GM19240 (cell line): Measurements from ENCODE around the gene INSIG1.

Experiments used
- DNase-seq: peaks from one replicate; pipeline ENCODE4 v3.0.0; 2011; ENCODE audit warnings: low spot score; ENCODE audit not compliant: insufficient read length

The INSIG1 gene

DNA sequence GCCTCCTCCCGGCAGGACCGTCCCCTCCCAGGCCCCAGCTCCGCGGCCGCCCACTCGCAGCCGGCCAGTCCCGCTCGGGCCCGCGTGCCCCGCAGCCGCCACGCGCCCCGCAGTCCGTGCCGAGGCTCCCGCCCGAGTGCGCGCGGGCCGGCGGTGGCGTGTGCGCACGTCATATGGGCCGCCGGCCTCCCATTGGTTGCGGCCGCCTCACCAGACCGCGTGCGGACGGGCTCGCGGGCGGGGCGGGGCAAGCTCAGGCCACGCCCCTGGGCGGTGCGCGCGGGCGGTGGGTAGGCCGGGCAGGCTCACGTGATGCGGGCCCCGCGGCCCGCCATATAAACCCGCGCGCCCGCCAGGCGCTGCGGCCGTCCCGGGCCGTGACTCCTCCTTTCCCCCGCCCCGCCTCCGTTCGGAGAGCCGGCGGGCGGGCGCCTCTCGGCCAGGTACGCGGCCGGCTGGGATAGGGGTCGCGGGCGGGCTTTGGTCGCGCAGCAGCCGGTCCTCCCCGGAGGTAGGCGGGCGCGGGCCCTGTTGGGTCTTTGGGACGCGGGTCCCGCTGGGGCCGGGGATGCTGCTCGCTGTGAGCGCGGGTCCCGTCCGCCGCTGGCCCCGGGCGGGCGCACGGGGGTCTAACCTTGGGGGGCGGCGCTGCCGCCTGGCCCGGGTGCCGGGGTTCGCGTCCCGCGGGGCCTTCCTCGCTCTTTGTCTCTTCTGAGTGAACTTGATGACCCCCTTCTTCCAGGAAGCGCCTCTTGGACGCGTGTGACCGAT lies at the start of gene INSIG1:
Gene INSIG1, plus strand, starts transcription at position 362 of the 771 bp plus-strand sequence. Its CDS starts 408 bp downstream, at position 770.
- peak; percentile 95 for DNase-seq

DNA sequence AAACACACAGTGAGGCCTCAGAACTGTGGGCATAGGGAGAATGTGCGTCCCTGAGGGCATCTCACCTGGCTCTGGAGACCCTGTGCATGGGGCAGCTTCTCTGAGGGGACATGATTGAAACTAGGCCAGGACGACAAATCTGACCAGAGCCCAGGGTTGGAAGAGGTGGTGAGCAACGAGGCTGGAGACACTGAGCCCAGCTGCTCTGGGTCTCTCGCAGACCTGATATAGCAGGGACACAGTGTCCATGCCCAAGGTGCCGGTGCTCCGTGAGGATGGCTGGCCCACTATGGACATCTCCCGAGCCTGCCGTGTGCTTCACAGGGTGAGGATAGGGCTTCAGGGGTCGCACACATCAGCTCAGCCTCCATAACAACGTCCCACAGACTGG lies 49.3 kb upstream of the INSIG1 start:
- no peak for DNase-seq

DNA sequence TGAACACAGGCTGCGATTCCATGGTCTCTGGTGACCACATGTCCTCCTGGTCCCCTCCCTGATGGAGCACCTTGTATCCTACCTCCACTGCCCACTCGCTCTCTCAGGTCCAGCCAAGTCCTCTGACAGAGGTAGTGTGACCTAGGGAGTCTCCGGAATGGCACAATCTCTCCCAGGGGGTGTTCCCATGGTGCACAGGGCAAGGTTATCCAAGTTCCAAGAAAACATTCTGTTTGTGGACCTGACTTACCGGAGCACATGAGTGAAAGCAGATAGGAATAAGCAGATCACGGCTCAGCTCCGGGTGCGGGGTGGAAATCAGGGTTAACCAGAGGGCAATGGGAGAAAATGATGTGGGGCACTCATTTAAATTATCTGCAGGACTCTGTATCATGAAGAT lies 45.8 kb upstream of the INSIG1 start:
- no peak for DNase-seq

DNA sequence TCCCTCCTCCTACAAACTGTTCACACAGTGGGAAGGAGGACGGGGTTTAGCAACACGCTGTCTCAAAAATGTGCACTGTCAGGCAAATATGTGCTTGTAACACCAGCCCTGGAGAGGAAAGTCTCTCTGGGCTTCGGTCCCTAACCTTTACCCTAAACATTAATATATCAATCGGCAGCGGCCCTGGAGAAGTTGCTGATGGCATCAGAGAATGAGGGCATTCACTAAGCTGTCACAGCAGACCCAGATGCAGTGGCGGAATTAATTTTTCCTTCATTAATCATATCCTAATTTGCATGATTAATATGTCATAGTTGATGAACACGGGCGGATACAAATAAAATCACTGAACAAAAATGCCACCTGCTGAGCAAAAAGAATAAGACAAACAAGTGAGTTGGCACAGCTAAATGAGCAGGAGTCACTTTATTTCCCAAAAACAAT lies 45.2 kb upstream of the INSIG1 start:
- DNase-seq: no peak

DNA sequence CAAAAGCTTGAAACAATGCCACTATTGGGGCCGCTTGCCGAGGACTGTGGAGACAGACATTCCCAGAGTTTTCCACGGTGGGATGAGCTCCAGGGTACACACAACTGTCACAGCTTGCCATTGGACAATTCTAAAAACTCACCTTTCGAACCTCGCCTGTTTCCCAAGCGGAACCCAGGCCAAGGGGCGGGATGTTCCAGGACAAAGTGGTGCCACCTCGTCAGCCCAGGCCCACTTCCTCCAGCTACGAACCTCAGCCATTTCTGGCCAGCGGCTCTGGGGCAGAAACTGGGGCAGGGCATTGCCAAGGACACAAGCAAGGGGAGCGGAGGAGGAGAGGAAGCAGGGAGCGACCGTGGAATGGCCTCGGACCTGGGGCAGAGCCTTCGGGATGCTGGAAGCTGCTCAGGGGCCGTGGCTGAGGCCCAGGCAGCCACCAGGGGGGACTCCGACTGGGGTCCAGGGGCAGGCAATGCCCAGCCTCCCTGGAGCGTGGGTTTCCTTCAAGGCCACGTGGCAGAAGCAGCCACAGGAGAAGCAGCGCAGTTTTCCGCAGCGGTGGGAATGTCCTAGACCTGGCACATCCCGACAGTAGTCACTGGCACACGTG lies 44.7 kb upstream of the INSIG1 start:
- DNase-seq: no peak

DNA sequence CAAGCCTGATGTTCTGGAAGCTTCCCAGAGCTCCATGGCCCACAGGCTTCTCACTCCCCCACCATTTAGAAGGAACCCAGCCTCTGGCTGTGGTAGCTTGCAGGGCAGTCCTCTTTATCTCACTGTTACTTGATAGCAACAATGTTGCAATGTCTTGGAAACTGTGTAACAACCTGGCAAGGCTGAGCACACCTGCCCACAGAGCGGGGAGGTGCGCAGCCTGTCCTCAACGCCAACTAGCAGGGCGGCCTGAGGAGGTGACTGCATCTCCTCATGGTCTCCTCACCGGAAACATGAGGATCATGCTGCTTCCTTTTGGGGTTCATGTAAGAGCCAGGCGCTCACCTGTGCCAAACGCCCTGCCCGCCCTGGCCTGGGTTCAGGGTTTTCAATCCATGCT lies 43.7 kb upstream of the INSIG1 start:
- no peak for DNase-seq

DNA sequence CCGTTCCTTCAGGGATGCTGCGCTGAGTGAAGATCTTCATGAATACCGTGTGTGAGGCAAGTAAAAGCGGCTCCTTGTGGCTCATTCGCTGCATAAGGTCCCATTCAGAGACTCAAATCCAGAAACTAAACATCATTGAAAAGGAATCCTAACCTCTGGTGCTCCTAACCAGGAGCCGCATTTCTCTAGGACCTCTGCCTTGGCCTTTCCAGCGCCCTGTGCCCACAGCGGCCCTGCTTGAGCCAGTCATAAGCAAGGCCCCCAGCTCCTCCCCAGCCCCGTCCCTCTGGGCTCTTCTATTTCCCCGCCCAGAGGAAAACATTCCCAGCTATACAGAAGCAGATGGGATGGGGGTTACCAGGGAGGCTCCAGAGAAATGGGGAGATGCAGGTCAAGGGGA lies 42.6 kb upstream of the INSIG1 start:
- DNase-seq: no peak

DNA sequence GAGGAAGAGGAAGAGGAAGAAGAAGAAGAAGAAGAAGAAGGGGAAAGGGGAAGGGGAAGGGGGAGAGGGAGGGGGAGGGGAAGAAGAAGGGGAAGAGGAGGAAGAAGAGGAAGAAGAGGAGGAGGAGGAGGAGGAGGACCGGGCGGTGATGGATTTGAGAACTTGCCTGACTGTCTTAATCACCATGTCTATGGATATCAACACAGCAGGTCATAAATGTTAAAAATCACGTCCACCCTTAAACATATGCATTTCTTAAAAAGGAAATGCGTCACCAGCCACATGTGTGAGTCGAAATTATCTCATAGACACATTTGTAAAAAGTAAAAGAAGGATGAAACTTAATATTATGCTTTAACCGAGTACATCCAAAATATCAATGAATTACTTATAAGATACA lies 42.1 kb upstream of the INSIG1 start:
- no peak for DNase-seq

DNA sequence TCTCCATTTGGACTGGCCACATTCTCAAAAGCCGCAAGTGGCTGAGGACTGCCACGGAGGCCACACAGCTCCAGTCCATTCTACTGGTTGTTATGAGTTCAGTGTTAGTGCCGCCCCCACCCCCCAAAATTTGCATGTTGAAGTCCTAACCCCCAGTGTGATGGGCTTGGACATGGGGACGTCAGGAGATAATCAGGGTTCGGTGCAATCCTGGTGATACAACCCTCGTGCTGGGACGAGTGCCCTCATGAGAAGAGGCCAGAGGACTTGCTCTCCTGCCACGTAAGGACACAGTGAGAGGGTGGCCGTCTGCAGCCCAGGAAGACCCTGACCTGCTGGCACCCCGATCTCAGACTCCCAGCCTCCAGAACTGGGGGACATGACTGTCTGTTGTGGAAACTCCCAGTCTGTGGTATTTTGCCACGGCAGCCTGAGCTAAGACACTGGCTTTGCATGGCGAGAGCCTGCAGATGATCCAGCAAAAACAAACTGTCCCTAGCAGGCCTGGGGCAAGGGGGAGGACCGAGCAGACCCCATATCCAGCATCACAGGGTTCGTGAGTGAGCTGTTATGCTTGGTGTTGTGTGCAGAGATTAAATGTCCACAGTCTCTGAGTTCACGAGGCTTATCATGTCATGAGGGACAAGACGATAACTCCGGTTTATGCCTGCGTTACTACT lies 41.5 kb upstream of the INSIG1 start:
- no peak for DNase-seq

DNA sequence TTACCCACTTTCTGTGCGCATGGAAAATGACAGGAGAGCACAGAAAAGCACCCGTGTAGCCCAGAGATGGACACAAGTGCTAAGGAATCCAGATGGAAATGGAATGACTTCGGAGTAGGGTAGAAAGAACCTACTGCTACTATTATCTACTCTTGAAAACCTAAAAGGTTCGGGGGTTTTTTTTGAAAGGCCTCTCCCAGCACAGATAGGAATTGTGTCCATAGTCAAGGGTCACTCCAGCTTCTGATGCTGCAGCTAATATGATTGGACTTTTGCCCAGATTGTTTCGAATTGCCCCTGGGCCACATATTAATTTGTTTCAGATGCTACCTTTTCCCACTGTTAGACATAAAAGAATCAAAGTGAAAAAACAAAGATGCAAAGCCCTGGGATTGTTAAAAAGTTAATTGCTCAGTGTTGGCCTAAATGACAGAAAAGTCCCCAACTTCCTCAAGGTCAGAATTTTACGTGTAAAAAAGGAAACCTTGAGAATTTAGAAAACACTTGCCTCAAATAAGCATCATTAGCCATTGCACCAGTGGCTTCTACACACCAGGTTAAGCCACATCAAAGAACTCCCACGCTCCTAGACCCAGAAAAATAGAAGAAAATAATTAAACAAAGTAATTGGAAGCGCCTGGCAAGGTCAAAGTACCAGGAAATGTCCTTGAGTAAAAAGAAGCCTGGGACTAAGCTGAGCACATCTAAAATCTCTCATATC lies 40.8 kb upstream of the INSIG1 start:
- no peak for DNase-seq

DNA sequence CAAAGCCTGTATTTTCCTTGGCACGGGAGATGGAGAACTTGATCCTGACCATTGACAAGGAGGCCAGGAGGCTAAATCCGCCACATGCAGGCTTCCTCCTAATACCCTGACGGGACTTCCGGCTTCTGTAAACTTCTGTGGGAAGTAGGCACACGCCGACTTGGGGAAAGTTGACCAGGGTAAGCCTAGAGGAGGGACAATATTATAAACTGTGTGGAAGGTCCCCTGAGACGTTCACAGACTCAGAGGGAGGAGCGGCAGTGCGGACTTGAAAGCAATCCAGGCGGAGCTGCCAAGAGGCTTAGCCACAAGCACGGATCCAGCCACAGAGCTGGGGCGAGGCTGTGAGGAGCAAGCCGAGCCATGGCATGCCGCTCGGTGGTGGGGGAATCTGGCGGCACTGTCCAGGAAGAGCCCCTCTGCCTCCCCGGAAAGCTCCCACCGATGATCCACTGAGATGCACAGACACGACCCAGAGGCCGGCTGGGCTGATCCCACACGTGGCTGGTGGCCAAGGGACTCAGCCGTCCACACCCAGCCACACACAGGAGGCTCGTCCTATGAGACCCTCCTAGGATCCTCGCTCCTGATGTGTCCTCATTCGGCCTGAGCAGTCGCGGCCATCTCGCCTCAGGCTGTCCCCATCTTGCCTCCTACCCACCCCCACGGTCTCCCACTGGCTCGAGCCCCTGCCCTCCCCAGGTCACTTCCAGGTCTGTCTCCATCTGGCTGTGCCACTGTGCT lies 40.0 kb upstream of the INSIG1 start:
- DNase-seq: no peak

DNA sequence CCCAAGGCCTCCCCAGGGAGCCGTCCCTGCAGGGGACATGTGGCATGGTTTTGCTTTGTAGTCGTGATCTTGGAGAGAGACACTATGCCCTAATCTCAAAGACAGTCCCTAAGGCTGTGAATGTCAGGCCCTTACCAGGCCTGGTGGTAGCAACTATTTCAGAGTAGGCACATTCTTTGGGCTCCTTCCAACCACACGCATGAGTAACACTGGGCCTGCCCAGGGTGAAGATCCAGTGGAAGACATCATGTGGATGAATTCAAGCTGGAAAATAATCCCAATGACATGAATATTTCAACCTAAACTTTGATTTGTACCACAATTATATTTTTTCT lies 39.5 kb upstream of the INSIG1 start:
- no peak for DNase-seq

DNA sequence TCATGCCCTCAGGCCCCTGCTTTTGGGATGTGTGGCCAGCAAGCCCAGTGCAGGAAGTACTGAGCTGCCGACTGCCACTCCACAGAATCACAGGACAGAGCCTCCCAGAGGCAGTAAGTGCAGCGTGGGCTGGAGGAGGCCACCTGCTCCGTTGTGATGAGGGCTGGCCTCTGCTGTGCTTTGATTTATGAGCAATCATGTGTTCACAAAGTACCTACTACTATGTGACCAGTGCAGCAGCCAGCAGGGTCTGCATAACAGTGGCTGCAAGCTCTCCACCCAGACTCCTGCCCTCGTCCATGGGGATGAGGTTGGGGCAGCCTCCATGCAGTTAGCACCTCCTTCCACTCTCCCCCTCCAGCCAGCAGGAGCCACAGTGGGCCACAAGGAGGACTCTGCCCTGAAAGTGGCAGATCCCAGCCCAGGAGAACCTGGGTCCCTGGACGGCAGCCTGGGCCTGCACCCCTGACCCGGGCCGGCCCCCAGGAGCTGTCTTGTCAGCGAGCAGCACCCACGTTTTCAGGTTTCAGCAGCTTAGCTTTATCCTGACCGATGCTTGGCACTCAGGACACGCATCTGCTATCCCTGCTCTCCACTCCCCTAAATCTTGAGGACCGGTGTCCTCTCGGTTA lies 37.7 kb upstream of the INSIG1 start:
- DNase-seq: no peak

DNA sequence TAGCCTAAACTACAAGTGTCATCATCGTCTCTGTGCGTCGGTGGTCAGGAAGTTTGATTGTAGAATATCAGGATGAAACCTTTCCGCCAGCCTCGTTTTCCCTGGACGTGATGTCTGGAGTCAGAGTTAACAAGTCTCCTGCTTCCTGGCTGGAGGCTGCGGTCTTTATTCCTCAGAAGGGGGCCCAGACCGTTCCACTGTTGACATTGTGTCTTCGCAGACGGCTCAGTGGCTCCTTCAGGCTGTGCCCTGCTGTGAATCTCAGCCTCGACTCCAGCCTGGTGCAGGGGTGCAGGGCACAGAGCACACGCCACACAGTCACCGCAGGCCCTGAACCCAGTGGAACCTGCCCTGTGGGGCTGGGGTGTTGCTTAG lies 37.2 kb upstream of the INSIG1 start:
- DNase-seq: no peak

DNA sequence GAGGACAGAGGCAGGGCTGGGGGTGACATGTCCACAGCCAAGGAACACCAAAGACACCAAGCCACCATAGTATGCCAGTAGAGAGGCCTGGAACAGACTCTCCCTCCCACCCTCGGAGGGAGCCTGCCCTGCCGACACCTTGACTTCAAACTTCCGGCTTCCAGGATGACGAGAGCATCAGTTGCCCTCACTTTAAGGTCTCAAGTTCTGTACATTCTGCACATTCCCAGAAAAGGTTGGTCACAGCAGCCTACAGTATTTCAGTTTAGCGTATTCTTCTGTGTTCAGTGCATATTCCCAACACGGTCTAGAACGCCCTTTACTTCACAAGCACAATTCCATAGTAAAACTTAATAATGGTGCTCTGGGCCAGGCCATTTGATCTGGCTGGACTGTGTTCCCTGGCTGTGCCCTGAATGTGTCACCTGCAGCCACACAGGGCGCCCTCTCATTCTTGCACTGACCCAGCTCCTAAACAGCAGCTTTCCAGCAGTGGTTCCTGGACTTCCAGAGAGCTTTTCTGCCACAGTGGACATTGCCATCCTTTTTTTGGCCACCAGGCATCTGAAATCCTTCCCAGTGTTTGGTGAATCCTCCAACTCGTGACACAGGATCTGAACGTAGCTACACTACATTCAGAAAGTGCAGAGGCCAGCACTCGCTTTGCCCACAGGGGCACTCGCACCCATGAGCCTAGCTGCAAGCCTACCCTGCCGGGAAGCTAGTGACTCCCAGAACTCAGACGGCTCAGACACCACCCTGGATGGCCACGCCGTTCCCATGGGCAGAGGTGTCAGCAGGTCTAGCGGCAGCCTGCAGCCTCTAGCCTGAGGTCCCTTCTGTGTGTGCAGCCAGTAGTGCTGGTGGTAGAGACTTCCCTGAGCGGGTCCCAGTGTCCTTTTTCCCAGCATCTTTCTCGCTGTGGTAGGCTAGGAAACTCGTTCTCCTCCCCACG lies 36.4 kb upstream of the INSIG1 start:
- no peak for DNase-seq

DNA sequence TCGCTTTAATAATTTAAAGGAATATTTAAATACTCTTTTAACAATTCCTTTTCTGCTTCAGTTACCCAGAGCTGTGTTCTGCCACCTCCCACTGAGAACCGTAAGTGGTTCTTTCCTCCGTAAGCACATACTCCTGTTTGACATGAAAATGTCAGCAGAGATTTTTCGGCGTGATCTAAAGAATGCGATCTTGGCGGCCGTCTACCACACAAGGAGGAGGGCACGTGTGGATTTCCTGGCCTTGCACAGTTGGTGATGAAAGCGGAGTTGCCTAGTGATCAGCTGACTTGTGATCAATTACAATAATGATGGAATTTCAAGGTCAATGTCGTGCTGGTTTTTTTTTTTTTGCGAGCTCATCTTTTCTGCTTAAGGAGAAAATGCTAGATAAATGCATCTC lies 35.6 kb upstream of the INSIG1 start:
- no peak for DNase-seq

DNA sequence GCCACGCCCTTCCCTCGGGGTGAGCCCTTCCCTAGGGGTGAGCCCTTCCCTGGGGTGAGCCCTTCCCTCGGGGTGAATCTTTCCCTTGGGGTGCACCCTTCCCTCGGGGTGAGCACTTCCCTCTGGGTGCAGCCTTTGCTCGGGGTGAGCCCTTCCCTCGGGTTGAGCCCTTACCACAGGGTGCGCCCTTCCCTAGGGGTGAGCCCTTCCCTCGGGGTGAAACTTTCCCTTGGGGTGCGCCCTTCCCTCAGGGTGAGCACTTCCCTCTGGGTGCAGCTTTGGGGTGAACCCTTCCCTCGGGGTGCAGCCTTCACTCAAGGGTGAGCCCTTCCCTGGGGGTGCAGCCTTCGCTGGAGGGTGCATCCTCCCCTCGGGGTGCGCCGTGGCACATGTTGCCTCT lies 34.6 kb upstream of the INSIG1 start:
- DNase-seq: no peak

DNA sequence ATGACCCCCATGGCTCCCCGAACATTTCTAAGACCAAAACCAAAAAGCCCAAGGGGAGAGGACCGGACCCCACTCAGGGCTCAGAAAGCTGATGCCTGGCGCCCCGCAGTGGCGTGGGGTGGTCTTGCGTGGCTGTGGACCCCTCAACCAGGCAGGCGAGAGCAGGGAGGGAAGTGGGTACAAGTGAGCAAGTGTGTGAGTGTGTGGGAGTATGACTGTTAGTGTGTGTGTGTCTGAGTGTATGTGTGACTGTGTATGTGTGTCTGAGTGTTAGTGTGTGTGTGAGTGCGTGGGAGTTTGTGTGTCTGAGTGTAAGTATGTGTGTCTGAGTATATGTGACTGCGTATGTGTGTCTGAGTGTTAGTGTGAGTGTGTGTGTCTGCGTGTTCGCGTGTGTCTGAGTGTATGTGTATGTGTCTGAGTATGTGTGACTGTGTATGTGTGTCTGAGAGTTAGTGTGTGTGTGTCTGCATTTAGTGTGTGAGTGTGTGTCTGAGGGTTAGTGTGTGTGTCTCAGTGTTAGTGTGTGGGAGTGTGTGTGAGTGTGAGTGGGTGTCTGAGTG lies 34.0 kb upstream of the INSIG1 start:
- DNase-seq: no peak

DNA sequence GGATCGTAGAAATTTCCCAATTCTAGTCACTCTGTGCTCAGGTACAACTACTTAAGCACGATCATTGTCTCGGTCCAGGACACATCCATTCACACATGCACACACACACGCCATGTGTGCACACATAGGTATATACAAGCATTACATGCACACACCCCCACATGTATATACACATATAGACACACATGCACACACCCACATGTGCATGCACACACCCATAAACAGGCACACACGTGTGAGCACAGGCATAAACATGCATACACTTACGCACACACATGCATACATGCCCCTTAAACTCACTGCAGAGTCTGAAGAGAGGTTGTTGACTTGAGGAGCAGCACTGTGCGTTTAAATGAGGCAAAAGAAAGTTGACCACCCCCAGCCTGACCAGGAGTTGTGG lies 32.5 kb upstream of the INSIG1 start:
- no peak for DNase-seq

DNA sequence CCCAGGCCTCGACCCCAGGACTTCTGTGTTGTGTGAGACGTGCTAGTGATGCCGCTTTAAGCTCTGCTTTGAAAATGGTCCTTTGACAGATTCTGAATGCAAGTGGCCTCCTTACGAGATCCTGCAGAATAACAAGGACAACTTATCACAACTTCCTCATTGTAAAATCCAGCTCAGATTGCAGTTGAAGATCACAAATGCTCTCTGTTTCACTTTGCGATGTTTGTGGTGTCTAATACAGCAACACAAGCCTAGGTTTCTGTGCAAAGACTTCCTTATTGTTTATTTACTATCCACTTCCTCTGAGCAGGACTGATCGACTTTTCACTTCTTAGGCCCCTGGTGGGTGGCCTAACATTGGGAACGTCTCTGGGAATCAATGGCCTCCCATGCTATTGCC lies 31.7 kb upstream of the INSIG1 start:
- DNase-seq: no peak
